ENCODE results near the gene CCDC178.
"Not testable (repeated sequence)": the region's sequence is repeated elsewhere in the genome, so short reads cannot be mapped to it uniquely, and the experiment has no call there.

CCDC178 gene

GRCh38 chr18:33355756-33356155 lies 84.8 kb downstream of the CCDC178 start:
- DNase-seq: no peak

GRCh38 chr18:33355263-33355662 lies 85.3 kb downstream of the CCDC178 start:
- DNase-seq: no peak

- DNase-seq: no peak
These were observed 90.3 kb downstream of the CCDC178 start for GRCh38 chr18:33350256-33350655.

GRCh38 chr18:33339733-33340132 lies 100.8 kb downstream of the CCDC178 start:
- DNase-seq: not testable (repeated sequence)

GRCh38 chr18:33334781-33335180 lies 105.7 kb downstream of the CCDC178 start:
- no peak for DNase-seq

GRCh38 chr18:33330711-33331110 lies 109.8 kb downstream of the CCDC178 start:
- no peak for DNase-seq

- no peak for DNase-seq
These were observed 113.5 kb downstream of the CCDC178 start for GRCh38 chr18:33326975-33327374.

GRCh38 chr18:33317640-33318039 lies 122.9 kb downstream of the CCDC178 start:
- DNase-seq: no peak

- DNase-seq: no peak
These were observed 124.4 kb downstream of the CCDC178 start for GRCh38 chr18:33316146-33316587.

- DNase-seq: no peak
These were observed 133.0 kb downstream of the CCDC178 start for GRCh38 chr18:33307520-33307919.

- DNase-seq: no peak
These were observed 136.2 kb downstream of the CCDC178 start for GRCh38 chr18:33304277-33304676.

GRCh38 chr18:33291539-33291938 lies 149.0 kb downstream of the CCDC178 start:
- DNase-seq: peak; percentile 8

GRCh38 chr18:33288082-33288716 lies 152.3 kb downstream of the CCDC178 start:
- no peak for DNase-seq

GRCh38 chr18:33282709-33283333 lies 157.7 kb downstream of the CCDC178 start:
- DNase-seq: no peak

GRCh38 chr18:33282142-33282541 lies 158.4 kb downstream of the CCDC178 start:
- no peak for DNase-seq

- DNase-seq: no peak
These were observed 163.1 kb downstream of the CCDC178 start for GRCh38 chr18:33277431-33277830.

- DNase-seq: no peak
These were observed 164.7 kb downstream of the CCDC178 start for GRCh38 chr18:33275843-33276242.

- no peak for DNase-seq
These were observed 170.2 kb downstream of the CCDC178 start for GRCh38 chr18:33270297-33270696.

GRCh38 chr18:33269223-33269622 lies 171.3 kb downstream of the CCDC178 start:
- no peak for DNase-seq

GRCh38 chr18:33264566-33264965 lies 176.0 kb downstream of the CCDC178 start:
- DNase-seq: peak; percentile 18

- DNase-seq: no peak
These were observed 201.2 kb downstream of the CCDC178 start for GRCh38 chr18:33239298-33239697.

GRCh38 chr18:33232318-33232626 lies 208.2 kb downstream of the CCDC178 start:
- DNase-seq: no peak

- peak; percentile 74 for DNase-seq
These were observed 208.8 kb downstream of the CCDC178 start for GRCh38 chr18:33231474-33232317.

GRCh38 chr18:33212363-33212762 lies 228.2 kb downstream of the CCDC178 start:
- DNase-seq: no peak
